Activated naive CD4-positive, alpha-beta T cell treated with anti-CD3 and anti-CD28 coated beads for 36 hours (primary cell): ENCODE data around the gene TENT4B. TPM values are rescaled to one million over a fixed set of nuclear protein-coding genes. Genes with fewer than 3 reads are reported as not detected.
"Not testable (repeated sequence)": the region's sequence is repeated elsewhere in the genome, so short reads cannot be mapped to it uniquely, and the experiment has no call there.

Experiments
- CTCF ChIA-PET: fragments of 350-600 bp; sonication (Branson Sonifier 250); formaldehyde crosslinking; loops from one replicate; lab custom pipeline; 2021; ENCODE audit warnings: antibody characterized with exemption; lab: Charles Lee
- DNase-seq: peaks from one replicate; pipeline ENCODE4 v3.0.0-alpha.2; 2020
- H3K27ac Mint-ChIP-seq: one replicate; pipeline ENCODE4 v1.8.0; 2021; ENCODE audit warnings: mild to moderate bottlenecking, mixed read lengths
- H3K27me3 Mint-ChIP-seq: one replicate; pipeline ENCODE4 v1.8.0; 2021; ENCODE audit warnings: low read depth, mixed read lengths
- H3K36me3 Mint-ChIP-seq: one replicate; pipeline ENCODE4 v1.8.0; 2021; ENCODE audit warnings: low read depth, mixed read lengths
- H3K4me1 Mint-ChIP-seq: one replicate; pipeline ENCODE4 v1.8.0; 2021; ENCODE audit warnings: low read depth, mixed read lengths
- H3K4me3 Mint-ChIP-seq: one replicate; pipeline ENCODE4 v1.8.0; 2021; ENCODE audit warnings: mild to moderate bottlenecking, moderate library complexity, mixed read lengths
- H3K9me3 Mint-ChIP-seq: one replicate; pipeline ENCODE4 v1.8.0; 2021; ENCODE audit warnings: mixed read lengths
- intact Hi-C: fragments of 100-400 bp; cut with micrococcal nuclease; formaldehyde crosslinking; loops from one replicate; pipeline ENCODE4 v1.15.1; 2023
- total RNA-seq, 2 experiments: library from RNA; stranded (reverse); gene quantifications; one replicate each; pipeline ENCODE4 v1.2.3, GENCODE V29; 2021

Gene TENT4B
- total RNA-seq, 2 experiments from 2014 or later: 17.9 to 18.4 TPM

GRCh38 chr16:50156590-50156989, 3.5 kb downstream of the TENT4B start:
- Mint-ChIP-seq H3K27ac (no peak overlapping the region), H3K9me3 (no peaks in the 10 kb centered on the region), H3K4me1 (peaks cover 66% of the 10 kb centered on the region), H3K4me3 (no peak overlapping the region), H3K27me3 (no peaks in the 10 kb centered on the region), H3K36me3 (peaks cover 16% of the 10 kb centered on the region)
- CTCF ChIA-PET: interaction anchor here (1.4 to 1.6 kb wide), 2 partner anchors 52 to 54 kb away, joined by 4 to 9 read pairs; no protein-coding TSS in a partner anchor
- DNase-seq: no peak
- intact Hi-C loops: loop anchor here (5.0 kb wide), 1 partner anchor 611 kb away; no protein-coding TSS in a partner anchor

DNA sequence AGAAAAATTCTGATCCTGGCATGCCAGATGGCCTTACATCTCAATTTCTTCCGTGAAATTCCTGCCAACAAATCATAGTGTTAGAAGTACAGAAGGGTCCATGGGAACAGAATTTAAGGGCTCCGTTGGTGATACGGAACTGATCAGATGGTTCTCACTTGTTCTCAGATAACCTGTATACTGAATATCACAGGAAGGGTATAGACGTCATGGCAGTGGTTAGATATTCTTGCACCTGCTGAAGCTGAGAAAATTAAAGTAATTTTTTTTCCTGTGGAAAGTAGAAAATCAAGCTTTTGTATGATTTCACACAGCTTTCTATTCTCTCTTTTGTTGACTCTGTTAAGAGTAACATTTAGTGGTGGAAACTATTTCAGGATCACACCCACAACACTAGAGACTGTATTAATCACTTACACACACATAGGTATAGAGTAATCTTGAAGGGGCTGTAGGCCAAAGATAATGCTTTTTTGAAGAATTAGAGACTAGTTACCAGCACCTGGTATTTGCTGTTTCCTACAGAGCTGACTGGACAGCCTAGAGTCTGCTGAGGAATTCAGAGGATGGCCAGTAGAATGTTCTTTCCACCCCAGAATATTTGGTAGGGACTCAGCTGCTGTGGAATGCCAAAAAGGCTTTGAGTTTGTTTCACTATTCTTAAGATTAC, 7.5 kb downstream of the TENT4B start:
- Mint-ChIP-seq H3K4me1 (peaks cover 74% of the 10 kb centered on the region), H3K4me3 (peak overlapping the region; percentile 36), H3K27ac (peak overlapping the region; percentile 83), H3K27me3 (no peaks in the 10 kb centered on the region), H3K36me3 (peaks cover 8% of the 10 kb centered on the region), H3K9me3 (no peaks in the 10 kb centered on the region)
- intact Hi-C loops: loop anchor here (1.0 kb wide), 3 partner anchors 8 to 38 kb away; no protein-coding TSS in a partner anchor
- CTCF ChIA-PET: interaction anchor here (0.6 to 1.3 kb wide), 4 partner anchors 15 to 53 kb away, joined by 3 to 4 read pairs (median 3); no protein-coding TSS in a partner anchor
- no peak for DNase-seq

GRCh38 chr16:50161950-50162349, 8.8 kb downstream of the TENT4B start:
- Mint-ChIP-seq H3K27ac (no peak overlapping the region), H3K27me3 (no peaks in the 10 kb centered on the region), H3K9me3 (no peaks in the 10 kb centered on the region), H3K36me3 (peaks cover 8% of the 10 kb centered on the region), H3K4me1 (peaks cover 73% of the 10 kb centered on the region), H3K4me3 (no peak overlapping the region)
- intact Hi-C loops: no loop called here
- DNase-seq: no peak
- CTCF ChIA-PET: interaction anchor here (1.2 to 1.3 kb wide), 3 partner anchors 49 to 95 kb away, joined by 3 to 5 read pairs (median 4); no protein-coding TSS in a partner anchor

- CTCF ChIA-PET: interaction anchor here (1.1 kb wide), 1 partner anchor 641 kb away, joined by 4 read pairs; no protein-coding TSS in a partner anchor
- intact Hi-C loops: no loop called here
- no peak for DNase-seq
- Mint-ChIP-seq H3K27ac (no peak overlapping the region), H3K9me3 (no peaks in the 10 kb centered on the region), H3K4me1 (peaks cover 67% of the 10 kb centered on the region), H3K27me3 (no peaks in the 10 kb centered on the region), H3K4me3 (no peak overlapping the region), H3K36me3 (peaks cover 2% of the 10 kb centered on the region)
Observed at GRCh38 chr16:50165473-50165872, 12.4 kb downstream of the TENT4B start.

DNA sequence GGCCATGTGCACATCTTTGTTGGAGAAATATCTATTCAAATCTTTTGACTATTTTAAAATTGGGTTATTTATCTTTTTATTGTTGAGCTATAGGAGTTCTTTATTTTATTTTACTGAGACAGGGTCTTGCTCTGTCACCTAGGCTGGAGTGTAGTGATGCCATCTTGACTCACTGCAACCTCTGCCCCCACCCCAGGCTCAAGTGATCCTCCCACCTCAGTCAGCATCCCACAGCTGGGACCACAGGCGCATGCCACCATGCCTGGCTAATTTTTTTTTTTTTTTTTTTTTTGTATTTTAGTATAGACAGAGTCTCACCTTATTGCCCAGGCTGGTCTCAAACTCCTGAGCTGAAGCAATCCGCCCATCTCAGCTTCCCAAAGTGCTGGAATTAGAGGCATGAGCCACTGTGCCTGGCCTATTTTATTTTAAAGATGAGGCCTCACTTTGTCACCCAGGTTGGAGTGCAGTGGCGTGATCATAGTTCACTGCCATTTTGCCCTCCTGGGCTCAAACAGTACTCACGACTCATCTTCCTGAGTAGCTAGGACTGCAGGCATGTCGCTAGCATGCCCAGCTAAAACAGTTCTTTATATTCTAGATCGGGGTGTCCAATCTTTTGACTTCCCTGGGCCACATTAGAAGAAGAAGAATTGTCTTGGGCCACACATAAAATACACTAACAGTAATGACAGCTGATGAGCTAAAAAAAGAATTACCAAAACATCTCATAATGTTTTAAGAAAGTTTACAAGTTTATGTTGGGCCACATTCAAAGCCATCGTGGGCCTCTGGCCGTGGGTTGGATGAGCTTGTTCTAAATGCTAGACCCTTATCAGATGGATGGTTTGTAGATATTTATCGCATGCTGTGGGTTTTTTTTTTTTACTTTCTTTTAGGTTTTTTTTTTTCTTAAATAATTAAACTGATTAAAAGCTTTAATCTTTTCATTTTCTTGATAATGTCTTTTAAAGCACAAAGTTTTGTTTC, 13.7 kb downstream of the TENT4B start:
- DNase-seq: peak; percentile 50
- H3K27ac Mint-ChIP-seq: peak overlapping the region; percentile 71

GRCh38 chr16:50167556-50167955, 14.4 kb downstream of the TENT4B start:
- Mint-ChIP-seq H3K36me3 (peaks cover 2% of the 10 kb centered on the region), H3K27me3 (no peaks in the 10 kb centered on the region), H3K9me3 (no peaks in the 10 kb centered on the region), H3K27ac (peak overlapping the region; percentile 68), H3K4me1 (peaks cover 69% of the 10 kb centered on the region), H3K4me3 (peak overlapping the region; percentile 58)
- intact Hi-C loops: loop anchor here (1.0 kb wide), 1 partner anchor 12 kb away; no protein-coding TSS in a partner anchor
- CTCF ChIA-PET: interaction anchor here (0.9 to 1.9 kb wide), 2 partner anchors 43 to 100 kb away, joined by 5 to 15 read pairs; no protein-coding TSS in a partner anchor
- DNase-seq: peak; percentile 19

More for the DNA sequence above, 13.7 kb downstream of the TENT4B start:
- Mint-ChIP-seq H3K4me3 (peak overlapping the region; percentile 23), H3K27me3 (no peaks in the 10 kb centered on the region), H3K9me3 (no peaks in the 10 kb centered on the region), H3K36me3 (peaks cover 2% of the 10 kb centered on the region), H3K4me1 (peaks cover 66% of the 10 kb centered on the region)
- CTCF ChIA-PET: interaction anchor here (0.6 to 1.9 kb wide), 4 partner anchors 44 to 639 kb away, joined by 3 to 15 read pairs (median 4); no protein-coding TSS in a partner anchor
- intact Hi-C loops: loop anchor here (1.0 kb wide), 1 partner anchor 12 kb away; no protein-coding TSS in a partner anchor

- Mint-ChIP-seq H3K27ac (no peak overlapping the region), H3K36me3 (peaks cover 2% of the 10 kb centered on the region), H3K4me3 (no peak overlapping the region), H3K27me3 (no peaks in the 10 kb centered on the region), H3K4me1 (peaks cover 77% of the 10 kb centered on the region), H3K9me3 (no peaks in the 10 kb centered on the region)
- intact Hi-C loops: loop anchor here (5.0 kb wide), 1 partner anchor 108 kb away; no protein-coding TSS in a partner anchor
- DNase-seq: no peak
- CTCF ChIA-PET: interaction anchor here (0.6 to 1.2 kb wide), 5 partner anchors 21 to 1580 kb away, joined by 3 to 4 read pairs (median 3); partner anchors contain the start of gene CNEP1R1
Observed at GRCh38 chr16:50169555-50170096, 16.5 kb downstream of the TENT4B start.

DNA sequence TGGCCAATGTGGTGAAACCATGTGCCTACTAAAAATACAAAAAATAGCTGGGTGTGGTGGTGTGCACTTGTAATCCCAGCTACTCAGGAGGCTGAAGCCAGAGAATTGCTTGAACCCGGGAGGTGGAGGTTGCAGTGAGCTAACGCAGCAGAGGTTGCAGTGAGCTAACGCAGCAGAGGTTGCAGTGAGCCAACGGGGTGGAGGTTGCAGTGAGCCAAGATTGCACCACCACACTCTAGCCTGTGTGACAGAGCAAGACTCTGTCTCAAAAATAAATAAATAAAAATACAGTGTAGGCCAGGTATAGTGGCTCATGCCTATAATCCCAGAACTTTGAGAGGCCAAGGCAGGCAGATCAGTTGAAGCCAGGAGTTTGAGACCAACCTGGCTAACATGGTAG, 18.7 kb downstream of the TENT4B start:
- intact Hi-C loops: loop anchor here (1.0 to 5.0 kb wide), 5 partner anchors 11 to 106 kb away; partner anchors contain the start of gene TENT4B
- not testable (repeated sequence) for H3K36me3 Mint-ChIP-seq, H3K27me3 Mint-ChIP-seq, H3K9me3 Mint-ChIP-seq, DNase-seq, H3K4me3 Mint-ChIP-seq
- peaks cover 73% of the 10 kb centered on the region for H3K4me1 Mint-ChIP-seq
- peak overlapping the region; percentile 41 for H3K27ac Mint-ChIP-seq
- CTCF ChIA-PET: interaction anchor here (1.0 to 1.3 kb wide), 3 partner anchors 39 to 94 kb away, joined by 3 to 4 read pairs (median 3); no protein-coding TSS in a partner anchor

DNA sequence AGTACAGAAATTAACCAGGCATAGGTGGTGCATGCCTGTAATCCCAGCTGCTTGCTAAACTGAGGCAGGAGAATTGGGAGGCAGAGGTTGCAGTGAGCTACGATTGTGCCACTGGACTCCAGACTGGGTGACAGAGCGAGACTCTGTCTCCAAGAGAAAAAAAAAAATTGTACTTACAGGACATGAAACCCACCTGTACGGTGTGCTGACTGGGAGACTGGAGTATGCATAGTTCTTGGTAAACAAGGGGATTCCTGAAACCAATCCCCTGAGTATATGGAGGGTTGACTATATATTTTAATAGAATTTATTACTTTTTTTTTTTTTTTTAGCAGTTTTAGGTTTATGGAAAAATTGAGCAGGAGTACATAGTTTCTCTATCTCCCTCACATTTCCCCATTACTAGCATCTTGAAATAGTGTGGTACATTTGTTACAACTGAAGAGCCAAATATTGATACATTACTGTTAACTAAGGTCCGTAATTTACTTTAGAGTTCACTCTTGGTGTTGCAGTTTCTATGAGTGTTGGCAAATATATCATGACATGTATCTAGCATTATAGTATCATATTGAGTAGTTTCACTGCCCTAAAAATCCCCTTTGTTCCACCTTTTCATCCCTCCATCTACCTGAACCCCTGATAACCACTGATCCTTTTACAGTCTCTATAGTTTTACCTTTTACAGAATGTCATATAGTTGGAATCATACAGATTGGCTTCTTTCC, 19.3 kb downstream of the TENT4B start:
- intact Hi-C loops: loop anchor here (1.0 to 5.0 kb wide), 5 partner anchors 12 to 105 kb away; partner anchors contain the start of gene TENT4B
- Mint-ChIP-seq H3K27ac (peak overlapping the region; percentile 71), H3K4me3 (no peak overlapping the region), H3K4me1 (peaks cover 74% of the 10 kb centered on the region), H3K27me3 (no peaks in the 10 kb centered on the region), H3K9me3 (no peaks in the 10 kb centered on the region), H3K36me3 (peaks cover 5% of the 10 kb centered on the region)
- no peak for DNase-seq
- CTCF ChIA-PET: interaction anchor here (1.2 to 1.3 kb wide), 3 partner anchors 38 to 93 kb away, joined by 3 to 7 read pairs (median 3); no protein-coding TSS in a partner anchor

DNA sequence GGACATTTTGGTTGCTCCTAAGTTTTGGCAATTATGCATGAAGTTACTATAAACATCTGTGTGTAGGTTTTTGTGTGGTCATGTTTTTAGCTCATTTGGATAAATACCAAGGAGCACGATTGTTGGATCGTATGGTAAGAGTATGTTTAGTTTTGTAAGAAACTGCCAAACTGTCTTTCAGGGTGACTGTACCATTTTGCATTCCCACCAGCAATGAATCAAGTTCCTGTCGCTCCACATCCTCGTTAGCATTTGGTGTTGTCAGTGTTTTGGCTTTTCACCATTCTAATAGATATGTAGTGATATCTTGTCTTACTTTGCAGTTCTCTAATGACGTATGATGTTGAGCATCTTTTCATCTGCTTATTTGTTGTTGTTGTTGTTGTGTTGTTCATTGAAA, 20.2 kb downstream of the TENT4B start:
- Mint-ChIP-seq H3K27ac (peak overlapping the region; percentile 46), H3K27me3 (no peaks in the 10 kb centered on the region), H3K36me3 (peaks cover 5% of the 10 kb centered on the region), H3K9me3 (no peaks in the 10 kb centered on the region), H3K4me3 (peak overlapping the region; percentile 17), H3K4me1 (peaks cover 79% of the 10 kb centered on the region)
- DNase-seq: peak; percentile 44
- intact Hi-C loops: loop anchor here (2.0 to 5.0 kb wide), 4 partner anchors 21 to 104 kb away; partner anchors contain the start of gene TENT4B
- CTCF ChIA-PET: interaction anchor here (1.2 to 1.3 kb wide), 2 partner anchors 37 to 39 kb away, joined by 3 to 7 read pairs; no protein-coding TSS in a partner anchor
